Fibroblast of mammary gland (primary cell): ENCODE results near the gene HSD17B3.
"Not testable (repeated sequence)": the region's sequence is repeated elsewhere in the genome, so short reads cannot be mapped to it uniquely, and the experiment has no call there.

Experiments
- DNase-seq: peaks from one replicate; pipeline ENCODE4 v3.0.0-alpha.2; 2010; ENCODE audit warnings: low read depth
- H3K4me3 ChIP-seq: 2 replicates; pipeline ENCODE4 v1.5.1; 2011; ENCODE audit warnings: low read depth, mild to moderate bottlenecking, low read length, moderate library complexity; ENCODE audit not compliant: control insufficient read depth
- TF ChIP-seq, protein P1 (sequence below): conservative IDR thresholded peaks from 2 replicates; pipeline ENCODE4 v1.5.1; 2011; ENCODE audit warnings: low read depth, low read length, inconsistent platforms; ENCODE audit not compliant: control insufficient read depth, insufficient read depth

The HSD17B3 gene

GRCh38 chr9:96323169-96323568 lies 21.2 kb upstream of the HSD17B3 start:
- TF ChIP-seq, protein P1, sequence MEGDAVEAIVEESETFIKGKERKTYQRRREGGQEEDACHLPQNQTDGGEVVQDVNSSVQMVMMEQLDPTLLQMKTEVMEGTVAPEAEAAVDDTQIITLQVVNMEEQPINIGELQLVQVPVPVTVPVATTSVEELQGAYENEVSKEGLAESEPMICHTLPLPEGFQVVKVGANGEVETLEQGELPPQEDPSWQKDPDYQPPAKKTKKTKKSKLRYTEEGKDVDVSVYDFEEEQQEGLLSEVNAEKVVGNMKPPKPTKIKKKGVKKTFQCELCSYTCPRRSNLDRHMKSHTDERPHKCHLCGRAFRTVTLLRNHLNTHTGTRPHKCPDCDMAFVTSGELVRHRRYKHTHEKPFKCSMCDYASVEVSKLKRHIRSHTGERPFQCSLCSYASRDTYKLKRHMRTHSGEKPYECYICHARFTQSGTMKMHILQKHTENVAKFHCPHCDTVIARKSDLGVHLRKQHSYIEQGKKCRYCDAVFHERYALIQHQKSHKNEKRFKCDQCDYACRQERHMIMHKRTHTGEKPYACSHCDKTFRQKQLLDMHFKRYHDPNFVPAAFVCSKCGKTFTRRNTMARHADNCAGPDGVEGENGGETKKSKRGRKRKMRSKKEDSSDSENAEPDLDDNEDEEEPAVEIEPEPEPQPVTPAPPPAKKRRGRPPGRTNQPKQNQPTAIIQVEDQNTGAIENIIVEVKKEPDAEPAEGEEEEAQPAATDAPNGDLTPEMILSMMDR = no peak
- H3K4me3 ChIP-seq = no peak overlapping the region
- no peak for DNase-seq

DNA sequence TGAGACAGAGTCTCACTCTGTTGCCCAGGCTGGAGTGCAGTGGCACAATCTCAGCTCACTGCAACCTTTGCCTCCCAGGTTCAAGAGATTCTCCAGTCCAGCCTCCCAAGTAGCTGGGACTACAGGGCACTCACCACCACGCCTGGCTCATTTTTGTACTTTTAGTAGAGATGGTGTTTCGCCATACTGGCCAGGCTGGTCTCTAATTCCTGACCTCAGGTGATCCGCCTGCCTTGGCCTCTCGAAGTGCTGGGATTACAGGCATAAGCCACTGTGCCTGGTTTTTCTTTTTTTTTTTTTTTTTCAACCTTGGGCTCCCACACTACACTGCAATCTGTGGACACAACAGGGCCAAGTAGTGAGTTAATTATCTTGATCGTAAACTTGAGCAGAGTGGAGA lies 20.8 kb upstream of the HSD17B3 start:
- not testable (repeated sequence) for H3K4me3 ChIP-seq, DNase-seq

DNA sequence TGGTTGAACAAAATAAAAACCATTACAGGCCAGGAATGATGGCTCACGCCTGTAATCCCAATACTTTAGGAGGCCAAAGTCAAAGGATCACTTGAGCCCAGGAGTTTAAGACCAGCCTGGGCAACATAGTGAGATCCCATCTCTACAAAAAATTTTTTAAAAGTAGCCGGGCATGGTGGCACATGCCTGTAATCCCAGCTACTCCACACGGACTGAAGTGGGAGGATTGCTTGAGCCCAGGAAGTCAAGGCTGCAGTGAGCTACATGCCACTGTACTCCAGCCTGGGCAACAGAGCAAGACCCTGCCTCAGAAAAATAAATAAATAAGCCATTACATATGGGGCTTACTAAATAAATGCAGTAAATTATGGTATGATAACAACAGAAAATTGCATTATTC lies 20.2 kb upstream of the HSD17B3 start:
- not testable (repeated sequence) for H3K4me3 ChIP-seq, DNase-seq

DNA sequence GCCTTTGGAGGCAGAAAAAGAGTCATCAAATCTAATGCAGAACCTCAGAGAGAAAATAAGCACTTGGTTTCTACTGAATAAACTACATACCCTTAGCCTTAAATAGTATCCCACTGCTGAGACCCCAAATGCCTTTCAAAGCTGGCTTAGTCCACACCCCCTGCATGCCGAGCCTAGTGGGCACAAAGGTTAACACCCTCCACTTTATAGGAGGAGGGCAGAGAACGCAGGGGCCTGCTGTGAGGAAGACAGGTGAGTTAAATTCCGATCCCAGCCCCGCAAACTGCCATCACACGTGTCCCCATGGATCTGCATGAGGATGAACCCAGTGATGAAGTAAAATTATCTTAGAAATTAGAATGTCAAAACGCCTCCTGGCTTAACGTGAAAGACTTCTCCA lies 19.5 kb upstream of the HSD17B3 start:
- TF ChIP-seq, protein P1 = no peak
- no peak for DNase-seq
- H3K4me3 ChIP-seq = no peak overlapping the region

DNA sequence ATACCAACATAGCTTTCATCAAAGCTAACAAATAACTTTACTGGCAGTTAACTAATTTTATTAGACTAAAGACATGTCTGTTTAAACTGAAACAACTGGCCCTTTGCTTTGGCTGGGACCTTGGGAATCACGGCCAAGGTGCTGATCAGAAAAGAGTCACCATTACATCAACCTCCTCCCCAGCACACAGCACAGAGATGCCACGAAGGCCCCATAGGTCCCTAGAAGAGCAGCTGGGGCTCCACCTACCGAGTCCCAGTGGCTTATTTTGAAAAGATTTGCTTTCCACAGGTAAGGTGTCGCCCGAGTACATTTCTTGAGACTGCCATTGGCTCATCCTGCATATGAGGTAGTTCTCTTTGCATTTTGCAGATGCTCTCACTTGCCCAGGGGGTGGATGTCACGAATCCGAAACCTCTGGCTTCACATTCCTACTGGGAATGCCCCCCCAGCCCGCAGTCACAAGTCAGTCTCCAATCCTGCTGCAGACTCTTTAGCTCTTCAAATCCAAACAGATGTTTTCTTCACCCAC lies 18.8 kb upstream of the HSD17B3 start:
- DNase-seq = no peak

DNA sequence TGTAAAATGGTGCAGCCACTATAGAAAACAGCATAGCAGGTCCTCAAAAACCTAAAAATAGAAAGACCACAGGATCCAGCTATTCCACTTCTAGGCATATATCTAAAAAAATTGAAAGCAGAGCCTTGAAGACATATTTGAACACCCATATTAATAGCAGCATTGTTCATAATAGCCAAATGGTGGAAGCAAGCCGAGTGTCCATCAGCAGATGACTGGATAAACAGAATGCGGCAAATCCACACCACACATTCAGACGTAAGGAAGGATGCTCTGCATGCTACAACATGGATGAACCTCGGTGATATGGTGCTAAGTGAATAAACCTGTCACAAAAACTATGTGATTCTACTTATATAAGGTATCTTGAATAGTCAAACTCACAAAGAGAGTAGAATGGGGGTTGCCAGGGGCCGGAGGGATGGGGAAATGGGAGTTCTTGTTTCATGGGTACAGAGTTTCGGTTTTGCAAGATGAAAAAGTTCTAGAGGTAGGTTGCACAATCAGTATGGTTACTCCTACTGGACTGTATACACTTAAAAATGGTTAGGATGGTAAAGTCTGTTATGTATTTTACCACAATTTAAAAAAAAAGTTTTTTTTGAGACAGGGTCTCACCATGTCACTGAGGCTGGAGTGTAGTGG lies 17.1 kb upstream of the HSD17B3 start:
- no peak for DNase-seq
- TF ChIP-seq, protein P1 = no peak
- no peak overlapping the region for H3K4me3 ChIP-seq

More for the DNA sequence above, 18.8 kb upstream of the HSD17B3 start:
- H3K4me3 ChIP-seq = no peak overlapping the region
- TF ChIP-seq, protein P1 = no peak

DNA sequence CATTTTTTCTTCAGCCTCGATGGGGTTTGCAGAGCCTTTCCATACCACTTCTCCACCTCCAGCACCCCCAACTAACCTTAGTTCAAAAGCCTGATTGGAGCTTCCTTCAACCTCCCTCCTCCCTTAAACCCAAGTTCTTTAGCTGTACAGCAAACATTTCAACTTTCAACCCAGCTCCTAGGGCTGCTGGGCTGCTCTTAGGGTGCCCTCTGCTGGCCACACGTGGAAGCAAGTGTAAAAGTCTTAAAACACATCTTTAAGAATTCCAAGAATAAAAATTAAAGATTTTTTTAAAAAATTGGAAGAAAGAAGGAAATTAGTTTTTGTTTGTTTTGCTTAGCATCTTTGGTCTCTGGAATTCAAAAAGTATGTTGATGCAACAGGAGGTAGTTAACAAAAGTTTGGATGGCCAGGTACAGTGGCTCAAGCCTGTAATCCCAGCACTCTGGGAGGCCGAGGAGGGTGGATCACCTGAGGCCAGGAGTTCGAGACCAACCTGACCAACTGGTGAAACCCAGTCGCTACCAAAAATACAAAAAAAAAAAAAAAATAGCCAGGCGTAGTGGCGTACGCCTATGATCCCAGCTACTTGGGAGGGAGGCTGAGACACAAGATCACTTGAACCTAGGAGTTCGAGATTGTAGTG lies 15.5 kb upstream of the HSD17B3 start:
- TF ChIP-seq, protein P1 = peak; percentile 90
- DNase-seq = peak; percentile 72
- no peak overlapping the region for H3K4me3 ChIP-seq
